BJ (cell line): Measurements from ENCODE around the gene ZKSCAN3. TPM values are rescaled to one million over a fixed set of nuclear protein-coding genes. Genes with fewer than 3 reads are reported as not detected.

Source experiments
- CTCF ChIA-PET: fragments of 350-600 bp; formaldehyde crosslinking; extraction: SDS; loops from one replicate; lab custom pipeline; 2021; ENCODE audit warnings: antibody characterized with exemption, inconsistent platforms; lab: Yijun Ruan, JAX
- POLR2A ChIA-PET: fragments of 300-600 bp; sonication (Branson Sonifier 250); formaldehyde crosslinking; extraction: SDS; loops from one replicate; lab custom pipeline; 2021; ENCODE audit warnings: antibody characterized with exemption; lab: Charles Lee
- DNase-seq: peaks from one replicate; pipeline ENCODE4 v3.0.0-alpha.2; 2011; ENCODE audit warnings: low read depth
- H3K27me3 ChIP-seq: 2 replicates; pipeline ENCODE4 v1.6.0; 2011; ENCODE audit warnings: low read length; ENCODE audit not compliant: control insufficient read depth, insufficient read depth
- H3K36me3 ChIP-seq: 2 replicates; pipeline ENCODE4 v1.5.1; 2011; ENCODE audit warnings: low read length; ENCODE audit not compliant: control insufficient read depth, insufficient read depth
- H3K4me3 ChIP-seq: 2 replicates; pipeline ENCODE4 v1.5.1; 2011; ENCODE audit warnings: low read depth, mild to moderate bottlenecking, control low read depth, low read length
- polyA plus RNA-seq: library from polyadenylated mRNA; depleted of rRNA; stranded (reverse); fragments of >200 nt; gene quantifications from 2 replicates; pipeline ENCODE4 v1.2.3, GENCODE V29; 2011
- TF ChIP-seq, protein P1 (sequence below): IDR thresholded peaks from 2 replicates; pipeline ENCODE4 v1.5.1; 2011; ENCODE audit warnings: low read depth, mild to moderate bottlenecking, control low read depth, inconsistent platforms, low read length, moderate library complexity; ENCODE audit not compliant: insufficient read depth

ZKSCAN3 gene
- polyA plus RNA-seq, 1 experiment: 2.1 TPM

DNA sequence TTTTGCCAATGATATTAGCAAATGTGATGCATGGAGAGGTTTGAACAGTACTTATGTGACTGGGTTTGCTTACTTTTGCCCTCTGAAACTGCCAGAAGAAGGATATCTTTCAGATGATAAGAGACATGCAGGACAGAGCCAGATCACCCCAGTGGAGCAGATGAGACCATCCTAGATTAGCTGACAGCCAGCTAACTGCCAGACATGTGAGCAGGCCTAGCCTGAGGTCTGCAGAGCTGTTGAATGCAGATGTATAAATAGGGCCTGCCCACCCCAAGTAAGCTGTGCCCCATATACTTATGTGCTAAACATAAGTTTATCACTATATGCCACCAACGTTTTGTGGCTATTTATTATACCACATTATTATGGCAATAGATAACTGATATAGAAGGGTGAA, 19.7 kb upstream of the ZKSCAN3 start:
- Histone ChIP-seq H3K4me3 (no peak overlapping the region), H3K27me3 (no peaks in the 10 kb centered on the region), H3K36me3 (0 out of 2 replicates have a peak, but pooled peaks cover 2% of the 10 kb centered on the region)
- DNase-seq: no peak
- ChIA-PET CTCF (no interaction called here), POLR2A (no interaction called here)
- TF ChIP-seq, protein P1, sequence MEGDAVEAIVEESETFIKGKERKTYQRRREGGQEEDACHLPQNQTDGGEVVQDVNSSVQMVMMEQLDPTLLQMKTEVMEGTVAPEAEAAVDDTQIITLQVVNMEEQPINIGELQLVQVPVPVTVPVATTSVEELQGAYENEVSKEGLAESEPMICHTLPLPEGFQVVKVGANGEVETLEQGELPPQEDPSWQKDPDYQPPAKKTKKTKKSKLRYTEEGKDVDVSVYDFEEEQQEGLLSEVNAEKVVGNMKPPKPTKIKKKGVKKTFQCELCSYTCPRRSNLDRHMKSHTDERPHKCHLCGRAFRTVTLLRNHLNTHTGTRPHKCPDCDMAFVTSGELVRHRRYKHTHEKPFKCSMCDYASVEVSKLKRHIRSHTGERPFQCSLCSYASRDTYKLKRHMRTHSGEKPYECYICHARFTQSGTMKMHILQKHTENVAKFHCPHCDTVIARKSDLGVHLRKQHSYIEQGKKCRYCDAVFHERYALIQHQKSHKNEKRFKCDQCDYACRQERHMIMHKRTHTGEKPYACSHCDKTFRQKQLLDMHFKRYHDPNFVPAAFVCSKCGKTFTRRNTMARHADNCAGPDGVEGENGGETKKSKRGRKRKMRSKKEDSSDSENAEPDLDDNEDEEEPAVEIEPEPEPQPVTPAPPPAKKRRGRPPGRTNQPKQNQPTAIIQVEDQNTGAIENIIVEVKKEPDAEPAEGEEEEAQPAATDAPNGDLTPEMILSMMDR: no peak

DNA sequence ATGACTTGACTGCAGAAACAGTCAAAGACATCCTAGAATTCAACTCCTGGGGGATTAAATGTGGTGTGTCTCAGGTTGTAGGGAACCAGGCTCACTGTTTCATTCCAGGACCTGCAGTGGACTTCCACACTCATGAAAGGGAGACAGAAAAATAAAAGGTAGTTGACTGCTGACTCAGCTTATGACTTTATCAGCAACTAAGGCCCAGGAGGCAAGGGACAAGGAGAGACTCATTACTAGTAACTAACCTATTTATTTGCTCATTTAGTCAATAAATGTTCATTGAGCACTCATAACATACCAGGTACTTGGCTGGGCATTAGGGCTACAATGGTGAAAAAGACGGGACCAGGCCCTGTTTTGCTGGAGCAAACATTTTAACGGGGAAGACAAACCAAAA, 16.7 kb upstream of the ZKSCAN3 start:
- ChIA-PET CTCF (no interaction called here), POLR2A (interaction anchor here (0.6 kb wide), 1 partner anchor 36 kb away, joined by 4 read pairs; no protein-coding TSS in a partner anchor)
- TF ChIP-seq, protein P1: no peak
- H3K36me3 ChIP-seq: no peaks in the 10 kb centered on the region
- DNase-seq: no peak
- no peaks in the 10 kb centered on the region for H3K27me3 ChIP-seq
- no peak overlapping the region for H3K4me3 ChIP-seq

DNA sequence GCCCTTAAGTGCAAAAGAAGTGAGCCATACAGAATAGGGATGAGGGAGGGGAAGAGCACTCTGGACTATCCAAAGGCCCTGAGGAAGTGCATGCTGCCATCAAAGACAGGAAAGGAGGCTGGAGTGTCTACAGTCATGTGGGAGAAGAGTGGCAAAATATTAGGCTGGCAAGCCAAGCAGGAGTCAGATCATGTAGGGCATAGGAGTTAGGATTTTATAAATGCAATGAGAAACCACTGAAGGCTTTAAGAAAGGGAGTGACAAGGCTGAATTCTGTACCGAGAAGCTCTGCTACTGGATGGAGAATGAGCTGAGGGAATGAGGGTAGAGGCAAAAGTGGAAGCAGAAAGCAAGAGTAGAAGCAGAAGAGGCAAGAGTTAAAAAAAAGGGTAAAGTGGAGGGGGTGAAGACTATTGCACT, 16.1 kb upstream of the ZKSCAN3 start:
- Histone ChIP-seq H3K27me3 (no peaks in the 10 kb centered on the region), H3K36me3 (no peaks in the 10 kb centered on the region), H3K4me3 (no peak overlapping the region)
- CTCF ChIA-PET: no interaction called here
- TF ChIP-seq, protein P1: no peak
- DNase-seq: no peak
- POLR2A ChIA-PET: no interaction called here

DNA sequence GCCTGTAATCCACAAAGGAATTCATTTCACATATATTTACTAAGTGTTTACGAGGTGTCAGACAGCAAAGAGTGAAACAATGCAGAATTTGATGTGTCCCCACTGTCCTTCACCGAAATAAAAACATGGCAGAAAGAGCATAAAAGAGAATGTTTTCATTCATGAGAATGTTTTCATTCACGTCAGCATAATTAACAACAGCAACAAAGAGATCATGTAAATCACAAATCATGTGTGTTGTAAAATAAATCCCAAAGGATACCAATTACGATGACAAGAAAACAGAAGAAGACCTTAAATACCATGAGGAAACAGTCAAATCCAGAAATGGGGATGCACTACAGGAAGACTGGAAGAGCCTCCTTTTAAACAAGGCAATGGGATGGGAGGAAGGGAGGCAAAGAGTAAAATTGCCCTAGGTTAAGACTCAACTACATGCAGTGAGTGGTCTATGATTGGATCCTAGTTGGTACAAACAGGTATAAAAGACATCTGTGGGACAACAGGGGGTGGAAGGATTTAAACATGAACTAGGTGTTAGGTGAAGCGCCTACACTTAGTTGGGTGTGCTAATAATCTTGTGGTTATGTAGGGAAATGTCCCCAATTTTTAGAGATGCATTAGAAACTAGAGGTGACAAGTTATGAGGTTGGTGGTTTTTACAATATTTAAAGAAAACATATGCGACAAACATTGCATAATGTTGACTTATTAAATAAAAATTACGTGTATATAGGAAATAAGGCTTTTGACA, 15.3 kb upstream of the ZKSCAN3 start:
- H3K4me3 ChIP-seq: no peak overlapping the region
- POLR2A ChIA-PET: no interaction called here
- CTCF ChIA-PET: interaction anchor here (2.4 kb wide), 1 partner anchor 21 kb away, joined by 8 read pairs; no protein-coding TSS in a partner anchor

DNA sequence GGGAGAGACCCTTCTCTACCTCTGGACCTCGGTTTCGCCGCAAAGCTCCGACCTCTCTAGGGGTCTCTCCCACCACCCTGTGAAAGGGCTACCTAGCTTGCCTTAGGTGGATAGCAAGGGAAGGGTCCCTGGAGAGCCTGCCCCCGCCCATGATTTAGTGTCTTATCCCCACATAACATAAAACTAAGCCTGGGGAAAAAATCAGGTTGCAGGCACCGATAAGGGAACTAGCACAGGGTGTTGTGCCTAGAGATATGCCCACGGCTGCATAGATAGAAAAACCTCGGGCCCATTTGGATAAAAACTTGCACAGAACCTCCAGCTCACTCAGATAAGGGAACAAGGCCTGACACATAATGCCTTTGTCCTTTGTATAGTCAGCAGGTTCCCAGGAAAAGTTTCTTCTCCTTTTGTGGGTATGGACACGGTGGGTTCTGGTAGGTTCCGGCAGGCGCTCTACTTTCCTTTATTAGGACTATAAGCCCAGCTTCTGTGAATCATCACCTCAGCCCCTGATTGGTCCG, 14.6 kb upstream of the ZKSCAN3 start:
- DNase-seq: no peak
- CTCF ChIA-PET: interaction anchor here (0.9 to 2.4 kb wide), 2 partner anchors 13 to 21 kb away, joined by 3 to 8 read pairs; no protein-coding TSS in a partner anchor
- H3K36me3 ChIP-seq: no peaks in the 10 kb centered on the region
- H3K27me3 ChIP-seq: no peaks in the 10 kb centered on the region
- POLR2A ChIA-PET: interaction anchor here (0.5 to 0.9 kb wide), 3 partner anchors 21 to 1606 kb away, joined by 3 read pairs; no protein-coding TSS in a partner anchor
- TF ChIP-seq, protein P1: no peak
- H3K4me3 ChIP-seq: peak overlapping the region; percentile 68

More for the DNA sequence above, 15.3 kb upstream of the ZKSCAN3 start:
- no peak for DNase-seq
- Histone ChIP-seq H3K27me3 (no peaks in the 10 kb centered on the region), H3K36me3 (no peaks in the 10 kb centered on the region)
- TF ChIP-seq, protein P1: no peak
